ENCODE data around the gene PRPH.
A peak's percentile ranks its signal among the peaks of the same experiment; 100 is the strongest.

The PRPH gene

DNA sequence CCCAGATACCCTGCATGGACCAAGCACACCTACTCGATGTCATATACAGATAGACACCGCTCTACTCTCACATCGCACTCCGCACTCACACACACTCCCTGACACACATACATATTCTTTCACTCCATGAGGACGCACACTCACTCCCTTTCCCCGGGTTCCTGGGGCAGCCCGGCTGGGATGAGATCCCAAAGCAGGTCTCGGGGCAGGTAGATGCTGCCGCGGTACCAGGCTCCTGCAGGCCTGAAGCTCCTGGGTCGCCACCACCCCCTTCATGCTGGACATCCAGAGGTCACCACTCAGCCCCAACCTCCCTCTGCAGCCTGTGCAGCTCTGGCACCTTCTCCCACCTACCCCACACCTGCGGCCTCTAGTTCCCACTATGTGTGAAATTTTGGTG is 39.7 kb downstream of the PRPH start:
- DNase-seq, result no peak

- DNase-seq, result no peak
Observed at GRCh38 chr12:49335118-49335954, 40.4 kb downstream of the PRPH start.

DNA sequence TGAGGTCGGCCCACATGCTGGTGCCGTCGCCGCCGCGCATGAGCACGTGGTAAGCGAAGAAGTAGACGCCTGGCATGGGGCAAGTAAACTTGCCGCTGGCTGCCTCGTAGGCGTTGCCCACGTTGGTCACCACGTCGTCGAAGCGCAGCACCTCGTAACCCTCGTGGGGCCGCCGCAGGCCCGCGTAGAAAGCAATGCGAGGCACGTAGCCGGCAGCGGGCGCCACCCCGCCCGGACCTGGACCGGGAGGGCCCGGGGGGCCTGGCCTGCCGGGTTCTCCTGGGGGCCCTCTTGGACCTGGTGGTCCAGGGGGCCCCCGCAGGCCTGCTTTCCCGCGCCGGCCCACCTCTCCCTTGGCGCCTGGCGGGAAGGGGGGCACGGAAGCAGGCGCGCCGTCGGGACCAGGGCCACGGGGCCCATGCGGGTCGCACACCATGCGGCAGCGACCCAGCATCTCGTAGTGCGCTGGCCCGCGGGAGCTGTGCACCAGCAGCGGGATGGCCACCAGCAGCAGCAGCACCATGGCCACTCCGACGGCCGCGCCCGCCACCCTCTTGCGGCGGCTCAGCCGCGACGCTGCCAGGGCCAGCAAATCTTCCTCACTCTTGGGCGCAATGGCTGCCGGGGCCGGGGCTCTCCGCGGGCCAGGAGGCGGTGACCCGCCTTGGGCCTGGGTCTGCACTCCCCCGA is 41.2 kb downstream of the PRPH start:
- DNase-seq, result no peak

DNA sequence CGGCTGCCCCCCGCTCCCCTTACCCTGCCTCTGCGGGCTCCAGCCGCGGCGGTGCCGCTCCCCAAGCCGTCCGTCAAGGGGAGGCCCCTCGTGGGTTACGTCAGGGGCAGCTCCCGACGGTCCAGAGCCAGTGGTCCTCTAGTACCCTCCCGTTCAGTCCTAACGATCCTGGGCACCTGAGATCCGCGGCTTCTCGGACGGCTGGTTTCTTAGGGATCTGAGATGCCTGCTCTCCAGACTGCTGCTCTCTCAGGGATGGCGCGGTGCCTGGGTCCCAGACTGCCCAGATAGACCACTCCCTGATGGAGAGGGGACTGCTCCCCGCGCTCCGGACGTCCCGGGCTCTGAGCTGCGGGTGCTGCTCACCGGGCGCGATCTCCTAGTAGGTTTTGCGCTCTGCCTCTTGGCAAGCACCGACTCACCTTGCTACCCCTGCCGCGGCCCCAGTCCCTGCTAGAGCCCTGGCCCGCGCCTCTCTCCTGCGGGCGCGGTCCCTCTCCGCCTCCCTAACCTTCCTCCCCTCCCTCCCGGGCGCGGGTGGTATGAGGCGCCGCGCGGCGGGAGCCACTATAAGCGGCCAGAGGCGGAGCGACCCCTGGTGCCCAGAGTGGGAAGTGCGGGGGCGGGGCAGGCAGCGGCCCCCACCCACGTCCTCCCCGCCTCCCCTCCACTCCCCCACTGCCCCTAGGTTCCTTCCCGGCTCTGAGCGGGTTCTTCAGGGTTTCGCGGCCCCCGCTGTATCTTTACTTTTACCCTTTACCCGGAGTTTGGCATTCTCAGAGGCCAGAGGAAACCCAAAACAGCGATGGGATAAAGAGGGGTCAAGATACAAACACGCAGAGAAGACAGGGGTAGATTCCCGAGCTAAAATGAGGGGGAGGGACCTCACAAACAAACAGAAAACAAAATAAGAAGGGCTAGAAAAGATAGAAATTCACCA is 42.0 kb downstream of the PRPH start, which contains the start of gene C1QL4:
TSS of gene C1QL4 (minus strand) at position 544 of the 940 bp plus-strand sequence. CDS start 711 bp downstream, outside the sequence.
- DNase-seq, result peak; percentile 71 to 72

DNA sequence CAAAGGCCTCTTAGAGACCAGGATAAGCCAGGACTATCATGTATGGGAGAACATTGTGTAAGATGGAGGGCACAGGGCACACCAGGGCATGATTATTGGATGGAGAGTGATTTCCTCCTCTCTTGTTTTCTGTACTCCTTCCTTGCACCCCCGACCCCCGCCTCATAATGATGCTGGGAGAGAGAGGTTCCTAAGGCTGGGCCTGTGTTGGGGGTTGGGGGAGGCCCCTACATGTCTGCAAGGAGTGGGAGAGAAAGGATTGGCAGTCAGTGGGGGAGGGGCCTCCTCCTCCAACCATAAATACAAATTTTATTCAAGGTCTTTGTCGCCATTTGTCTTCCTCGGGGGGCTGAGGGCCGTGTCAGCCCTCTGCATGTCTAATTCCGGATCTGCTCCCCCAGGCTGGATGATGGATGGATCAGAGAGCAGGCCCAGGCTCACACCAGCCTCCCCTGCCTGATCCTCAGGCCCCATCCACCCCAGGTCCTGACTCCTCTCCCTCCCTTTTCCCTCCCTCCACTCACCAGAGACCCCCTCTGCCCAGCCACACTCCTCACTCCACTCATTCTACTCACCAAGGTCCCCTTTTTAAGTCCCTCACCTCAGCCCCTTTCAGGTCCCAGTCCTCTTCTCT is 44.0 kb downstream of the PRPH start:
- no peak for DNase-seq

DNA sequence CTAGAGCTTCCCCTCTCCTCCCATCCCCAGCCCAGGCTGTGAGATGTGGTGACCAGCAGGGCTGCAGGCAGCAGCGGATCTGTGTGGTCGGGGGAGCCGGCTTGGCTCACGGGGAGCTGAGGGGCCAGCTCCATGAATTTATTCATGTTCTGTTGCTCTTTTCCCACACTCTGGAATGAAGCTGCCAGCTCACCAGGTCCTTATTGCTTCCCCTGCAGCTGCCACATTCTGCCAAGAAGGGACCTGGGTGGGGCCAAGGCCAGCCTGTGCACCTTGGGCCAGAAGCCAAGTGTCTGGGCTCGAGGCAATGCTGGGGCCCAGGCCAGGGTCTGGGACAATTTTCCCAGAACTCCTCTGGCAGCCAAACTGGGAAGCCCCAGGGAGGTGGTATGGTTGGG is 44.5 kb downstream of the PRPH start:
- DNase-seq, result no peak

DNA sequence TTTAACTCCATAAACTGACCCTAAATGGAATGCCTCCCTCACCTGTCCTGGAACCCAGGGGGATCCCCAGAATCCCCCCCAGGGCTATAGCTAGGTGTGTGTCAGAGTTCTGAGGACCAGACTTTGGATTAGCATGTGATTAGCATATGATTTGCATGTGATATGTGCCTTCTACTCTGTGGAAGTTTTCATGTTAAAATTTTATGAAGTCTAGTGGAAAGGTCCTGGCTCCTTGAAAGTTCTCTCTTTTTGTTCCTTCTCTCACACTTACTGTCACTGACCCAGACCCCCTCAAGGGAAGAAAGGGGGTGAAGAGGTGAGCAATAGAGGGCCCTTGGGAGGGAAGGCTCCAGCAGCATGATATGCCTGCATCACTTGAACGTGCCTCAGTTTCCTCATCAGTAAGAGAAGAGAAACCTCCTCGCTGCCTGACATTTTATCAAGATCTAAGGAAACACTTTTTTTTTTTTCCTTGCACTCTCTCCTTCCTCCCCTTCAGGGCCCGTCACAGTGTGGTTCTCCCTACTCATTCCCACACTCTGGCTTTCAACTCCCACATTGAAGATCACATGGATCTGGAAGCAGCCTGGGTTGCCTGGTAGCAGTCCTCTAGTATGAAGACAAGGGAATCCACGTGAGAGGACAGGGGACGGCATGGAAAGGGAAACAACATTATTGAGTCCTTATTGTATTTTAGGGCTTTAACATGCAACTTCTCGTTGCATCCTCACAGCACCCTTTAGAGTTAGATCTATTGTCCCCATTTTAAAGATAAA is 45.3 kb downstream of the PRPH start:
- no peak for DNase-seq

DNA sequence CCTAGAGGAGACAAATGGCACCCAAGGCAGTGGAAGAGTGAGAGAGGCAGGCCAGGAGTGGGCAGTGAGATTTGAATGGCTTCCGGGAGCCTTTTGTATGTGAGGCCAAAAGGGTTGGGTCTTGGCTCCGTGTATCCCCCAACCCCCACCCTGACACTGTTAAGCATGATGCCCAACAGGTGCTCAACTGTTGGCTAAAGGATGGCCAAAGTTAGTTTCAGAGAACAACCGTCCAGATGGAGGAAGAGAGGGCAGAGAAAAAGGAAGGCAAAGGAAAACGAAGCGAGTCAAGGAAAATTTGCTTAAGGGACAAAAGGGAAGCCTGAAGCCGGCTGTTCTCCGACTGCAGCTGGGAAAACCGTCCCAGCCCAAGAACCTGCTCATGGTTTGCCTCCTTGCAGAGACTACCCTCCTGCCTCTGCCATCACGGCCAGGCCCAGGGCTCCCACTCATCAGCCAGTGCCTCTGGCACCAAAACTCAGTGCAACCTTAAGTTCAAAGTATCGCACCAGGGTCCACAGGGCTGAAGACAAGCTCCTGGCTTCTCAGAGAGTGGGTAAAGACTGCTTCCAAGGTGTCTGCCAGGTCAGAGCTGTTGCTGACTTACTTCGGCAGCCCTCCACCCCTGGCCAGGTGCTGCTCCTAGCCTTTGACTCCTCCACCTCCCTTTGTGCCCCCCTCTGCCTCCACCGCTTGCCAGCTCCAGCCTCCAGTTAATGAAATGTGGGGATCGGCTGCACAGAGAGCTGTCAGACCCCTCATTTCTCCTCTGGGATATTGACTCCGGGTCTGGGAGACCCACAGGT is 46.2 kb downstream of the PRPH start:
- no peak for DNase-seq

GRCh38 chr12:49341777-49342065 is 46.8 kb downstream of the PRPH start:
- DNase-seq, result no peak

- DNase-seq, result peak; percentile 73 to 75
Observed at GRCh38 chr12:49342066-49342913, 47.3 kb downstream of the PRPH start.

DNA sequence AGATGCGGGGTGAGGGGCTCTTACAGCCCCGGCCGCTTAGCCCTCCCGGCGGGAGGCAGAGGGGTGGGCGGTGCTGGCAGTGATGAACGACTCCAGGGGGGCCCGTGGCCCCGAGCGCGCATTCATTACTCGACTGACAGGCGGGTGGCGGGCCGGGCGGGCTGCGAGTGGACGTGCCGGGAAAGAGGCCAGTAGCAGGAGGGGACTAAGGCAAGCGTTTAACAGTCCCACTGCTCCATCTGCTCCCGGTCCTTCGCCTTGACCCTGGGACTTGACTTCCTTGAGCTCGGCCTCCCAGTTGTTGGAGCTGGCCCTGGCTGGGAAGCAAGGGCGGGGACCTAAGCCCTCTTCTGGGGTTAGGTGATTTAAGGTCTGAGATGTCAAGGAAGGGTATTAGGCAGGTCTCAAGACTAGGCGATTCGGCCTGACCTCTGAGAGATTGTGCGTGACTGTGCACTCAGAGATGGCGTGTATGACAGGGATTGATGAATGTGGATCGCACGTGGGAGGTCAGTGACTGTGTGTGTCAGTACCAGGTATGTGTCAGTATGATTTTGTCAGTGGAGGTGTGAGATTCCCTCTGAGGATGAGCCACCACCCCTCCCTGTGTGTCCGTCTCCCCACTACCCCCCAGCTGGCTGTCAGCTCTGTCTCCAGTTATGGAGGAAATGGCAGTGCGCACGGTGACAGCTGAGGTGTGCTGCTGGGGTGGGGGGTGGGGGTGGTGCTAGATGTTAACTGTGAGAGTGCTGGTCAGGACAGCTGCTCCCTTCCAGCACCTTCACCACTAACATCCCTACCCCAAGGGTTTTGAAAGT is 48.2 kb downstream of the PRPH start:
- DNase-seq, result no peak

GRCh38 chr12:49344486-49345050 is 49.6 kb downstream of the PRPH start:
- DNase-seq, result no peak

GRCh38 chr12:49345051-49345824 is 50.3 kb downstream of the PRPH start:
- peak; percentile 22 to 49 for DNase-seq

- no peak for DNase-seq
Observed at GRCh38 chr12:49345825-49346658, 51.1 kb downstream of the PRPH start.

GRCh38 chr12:49346659-49347310 is 51.8 kb downstream of the PRPH start, which contains the start of gene DNAJC22:
TSS of gene DNAJC22 (plus strand) at chr12:49346888. CDS start at chr12:49348873, 1,985 bp downstream.
- peak; percentile 35 to 54 for DNase-seq

Measured in NCI-H2081 (cell line).